H9 (cell line): ENCODE data around the gene ZBP1. TPM values are rescaled to one million over a fixed set of nuclear protein-coding genes. Genes with fewer than 3 reads are reported as not detected.

Experiments
- DNase-seq: peaks from one replicate; pipeline ENCODE4 v3.0.0-alpha.2; 2017
- H2AFZ ChIP-seq: one replicate; pipeline ENCODE4 v1.6.1; 2013; ENCODE audit warnings: mild to moderate bottlenecking, low read length, control low read depth, moderate library complexity
- H2AK5ac ChIP-seq: 2 replicates; pipeline ENCODE4 v1.6.1; 2013; ENCODE audit warnings: low read length, control low read depth, mixed read lengths; ENCODE audit not compliant: insufficient read length
- H2BK120ac ChIP-seq: one replicate; pipeline ENCODE4 v1.6.1; 2013; ENCODE audit warnings: low read depth, mild to moderate bottlenecking, low read length, control low read depth, inconsistent platforms; ENCODE audit not compliant: poor library complexity, severe bottlenecking
- H2BK12ac ChIP-seq: 2 replicates; pipeline ENCODE4 v1.6.1; 2013; ENCODE audit warnings: low read length, control low read depth, mixed read lengths, low read depth; ENCODE audit not compliant: insufficient read length
- H2BK15ac ChIP-seq: 2 replicates; pipeline ENCODE4 v1.6.1; 2013; ENCODE audit warnings: low read depth, low read length, control low read depth
- H2BK20ac ChIP-seq: one replicate; pipeline ENCODE4 v1.6.1; 2013; ENCODE audit warnings: low read depth, mild to moderate bottlenecking, low read length, control low read depth, inconsistent platforms; ENCODE audit not compliant: poor library complexity, severe bottlenecking
- H2BK5ac ChIP-seq: 2 replicates; pipeline ENCODE4 v1.6.1; 2013; ENCODE audit warnings: low read length, control low read depth, mixed read lengths; ENCODE audit not compliant: insufficient read length
- H3K14ac ChIP-seq: 2 replicates; pipeline ENCODE4 v1.6.1; 2013; ENCODE audit warnings: low read length, control low read depth; ENCODE audit not compliant: insufficient read depth
- H3K18ac ChIP-seq: 2 replicates; pipeline ENCODE4 v1.6.1; 2013; ENCODE audit warnings: low read depth, mild to moderate bottlenecking, mixed read lengths, low read length, control low read depth; ENCODE audit not compliant: insufficient read length
- H3K23ac ChIP-seq: 2 replicates; pipeline ENCODE4 v1.6.1; 2013; ENCODE audit warnings: low read length, control low read depth, mixed read lengths, low read depth; ENCODE audit not compliant: insufficient read length
- H3K23me2 ChIP-seq: 2 replicates; pipeline ENCODE4 v1.6.1; 2013; ENCODE audit warnings: low read depth, mild to moderate bottlenecking, mixed read lengths, low read length, control low read depth; ENCODE audit not compliant: insufficient read length, poor library complexity, severe bottlenecking
- H3K27ac ChIP-seq: 2 replicates; pipeline ENCODE4 v1.5.1; 2013; ENCODE audit warnings: low read length, control low read depth, mixed read lengths, low read depth; ENCODE audit not compliant: insufficient read length
- H3K27me3 ChIP-seq: 2 replicates; pipeline ENCODE4 v1.6.1; 2013; ENCODE audit warnings: low read length, control low read depth, inconsistent platforms; ENCODE audit not compliant: insufficient read depth
- H3K4ac ChIP-seq: 2 replicates; pipeline ENCODE4 v1.6.1; 2013; ENCODE audit warnings: low read depth, mild to moderate bottlenecking, control low read depth, inconsistent platforms, low read length, moderate library complexity
- H3K4me1 ChIP-seq: 2 replicates; pipeline ENCODE4 v1.6.1; 2013; ENCODE audit warnings: low read length, control low read depth, inconsistent platforms; ENCODE audit not compliant: insufficient read depth
- H3K4me2 ChIP-seq: 2 replicates; pipeline ENCODE4 v1.6.1; 2013; ENCODE audit warnings: low read length, control low read depth, mixed read lengths; ENCODE audit not compliant: insufficient read length, insufficient read depth
- H3K56ac ChIP-seq: 2 replicates; pipeline ENCODE4 v1.6.1; 2013; ENCODE audit warnings: low read depth, mild to moderate bottlenecking, mixed read lengths, low read length, control low read depth; ENCODE audit not compliant: insufficient read length
- H3K79me1 ChIP-seq: 2 replicates; pipeline ENCODE4 v1.6.1; 2013; ENCODE audit warnings: low read depth, mild to moderate bottlenecking, moderate library complexity, low read length, control low read depth, inconsistent platforms; ENCODE audit not compliant: insufficient read depth, poor library complexity, severe bottlenecking
- H3K79me2 ChIP-seq: 2 replicates; pipeline ENCODE4 v1.6.1; 2013; ENCODE audit warnings: low read length, control low read depth, inconsistent platforms; ENCODE audit not compliant: insufficient read depth
- H3K9ac ChIP-seq: 2 replicates; pipeline ENCODE4 v1.6.1; 2013; ENCODE audit warnings: low read length, control low read depth, mixed read lengths; ENCODE audit not compliant: insufficient read length; ENCODE audit errors: extremely low read depth
- H3K9me3 ChIP-seq: one replicate; pipeline ENCODE4 v1.6.1; 2013; ENCODE audit warnings: low read depth, low read length, inconsistent platforms; ENCODE audit not compliant: control insufficient read depth
- H3T11ph ChIP-seq: one replicate; pipeline ENCODE4 v1.6.1; 2013; ENCODE audit warnings: mild to moderate bottlenecking, low read length, control low read depth, inconsistent platforms
- H4K20me1 ChIP-seq: one replicate; pipeline ENCODE4 v1.6.1; 2013; ENCODE audit not compliant: control insufficient read depth, insufficient read length, insufficient read depth
- H4K5ac ChIP-seq: 2 replicates; pipeline ENCODE4 v1.6.1; 2013; ENCODE audit warnings: low read depth, mild to moderate bottlenecking, mixed read lengths, low read length, control low read depth; ENCODE audit not compliant: insufficient read length
- H4K8ac ChIP-seq: replicated peaks from 2 replicates; pipeline ENCODE4 v1.6.1; 2013; ENCODE audit warnings: low read length, control low read depth, mixed read lengths, low read depth; ENCODE audit not compliant: insufficient read length
- H4K91ac ChIP-seq: 2 replicates; pipeline ENCODE4 v1.6.1; 2013; ENCODE audit warnings: low read depth, mild to moderate bottlenecking, moderate library complexity, mixed read lengths, low read length, control low read depth; ENCODE audit not compliant: insufficient read length
- H3K27ac Mint-ChIP-seq, 3 experiments: 2 replicates in 2 of 3; 3 replicates in 1 of 3; pipeline ENCODE4 v1.8.0; 2020 to 2021; ENCODE audit warnings: mixed read lengths in 3 of 3, mild to moderate bottlenecking in 1 of 3, moderate library complexity in 1 of 3
- H3K27me3 Mint-ChIP-seq: 2 replicates; pipeline ENCODE4 v1.8.0; 2021; ENCODE audit warnings: low read depth, mild to moderate bottlenecking, moderate library complexity, mixed read lengths
- H3K36me3 Mint-ChIP-seq, 3 experiments: 2 replicates in 2 of 3; 3 replicates in 1 of 3; pipeline ENCODE4 v1.8.0; 2020 to 2021; ENCODE audit warnings: low read depth in 3 of 3, mixed read lengths in 3 of 3; ENCODE audit not compliant: insufficient read depth in 1 of 3
- H3K4me1 Mint-ChIP-seq, 2 experiments: 2 replicates each; pipeline ENCODE4 v1.8.0; 2020; ENCODE audit warnings: mixed read lengths in 2 of 2
- H3K4me3 Mint-ChIP-seq, 2 experiments: 2 replicates in 1 of 2; 3 replicates in 1 of 2; pipeline ENCODE4 v1.8.0; 2020 to 2021; ENCODE audit warnings: mild to moderate bottlenecking in 2 of 2, mixed read lengths in 2 of 2, moderate library complexity in 1 of 2
- H3K9me3 Mint-ChIP-seq, 2 experiments: 2 replicates in 1 of 2; 3 replicates in 1 of 2; pipeline ENCODE4 v1.8.0; 2020; ENCODE audit warnings: mild to moderate bottlenecking in 2 of 2, mixed read lengths in 2 of 2, moderate library complexity in 1 of 2
- CTCF ChIP-seq: fragments of 200-600 bp; sonication (generic); conservative IDR thresholded peaks from 3 replicates; pipeline ENCODE4 v1.8.0; 2021; ENCODE audit warnings: antibody characterized with exemption, mild to moderate bottlenecking
- WGBS: extraction: QIAGEN DNeasy Blood & Tissue Kit; methylation state at CpG from one replicate; pipeline ENCODE4 v1.1.7; 2013; ENCODE audit warnings: missing lambda C conversion rate, low lambda C conversion rate, mixed read lengths; ENCODE audit not compliant: insufficient read length; ENCODE audit errors: extremely low coverage; 5-methylcytosine and 5-hydroxymethylcytosine counted together
- total RNA-seq: library from RNA; stranded (reverse); gene quantifications from 2 replicates; pipeline ENCODE4 v1.2.1, GENCODE V29; 2021

The ZBP1 gene
- total RNA-seq, 1 experiment from 2014 or later, result not detected

- Histone ChIP-seq H3K4me1 (no peaks in the 10 kb centered on the region; the same call in 1 of the 2 replicates), H2BK120ac (no peak overlapping the region), H2AK5ac (no peak overlapping the region), H4K5ac (no peak overlapping the region), H4K8ac (no peak overlapping the region), H3K9me3 (no peaks in the 10 kb centered on the region), H2AFZ (no peak overlapping the region), H3K14ac (peak overlapping the region; percentile 31; the same call in 1 of the 2 replicates), H3K56ac (no peak overlapping the region), H4K91ac (no peak overlapping the region), H3K79me2 (no peaks in the 10 kb centered on the region), H3K4ac (no peak overlapping the region), H3K4me2 (no peak overlapping the region), H3K23ac (no peak overlapping the region), H3K79me1 (no peaks in the 10 kb centered on the region), H2BK12ac (no peak overlapping the region), H4K20me1 (no peaks in the 10 kb centered on the region), H2BK5ac (no peak overlapping the region), H2BK20ac (no peak overlapping the region), H3K9ac (no peak overlapping the region), H3K23me2 (no peaks in the 10 kb centered on the region), H3K27me3 (no peaks in the 10 kb centered on the region; the same call in none of the 2 replicates), H3K18ac (no peak overlapping the region), H3T11ph (no peak overlapping the region), H3K27ac (no peak overlapping the region), H2BK15ac (no peak overlapping the region)
- Mint-ChIP-seq H3K27me3 (peaks cover 17% of the 10 kb centered on the region), H3K27ac (no peak overlapping the region; a peak in 1 of 7 replicates), H3K4me1 (peaks cover 15 to 17% of the 10 kb centered on the region in 2 experiments), H3K4me3 (no peak overlapping the region), H3K9me3 (no peaks in the 10 kb centered on the region), H3K36me3 (no peaks in the 10 kb centered on the region; a peak in 1 of 7 replicates)
- DNase-seq, result no peak
- no CpG with 5 or more reads among the region's 3 CpGs for WGBS
- no peak for TF ChIP-seq CTCF
These were observed 48.3 kb downstream of the ZBP1 start for GRCh38 chr20:57571782-57572416.
